Stomach (tissue), 4 donors: Measurements from ENCODE around the gene KRT74.

ENCODE experiments used
- CTCF ChIP-seq, 7 experiments: fragments of 450-650 bp in 4 of 7; fragments of 200-600 bp in 3 of 7; sonication (generic) in 3 of 7; IDR thresholded peaks; one replicate each; pipeline ENCODE4 v1.5.1; 2016 to 2019; ENCODE audit warnings: antibody characterized with exemption in 7 of 7, control low read depth in 2 of 7, mild to moderate bottlenecking in 1 of 7
- POLR2A ChIP-seq, 4 donors: fragments of 450-650 bp; IDR thresholded peaks; one replicate each; pipeline ENCODE4 v1.6.1; 2016; ENCODE audit warnings: antibody characterized with exemption in 4 of 4, control low read depth in 2 of 4, mild to moderate bottlenecking in 1 of 4, moderate library complexity in 1 of 4
- POLR2AphosphoS5 ChIP-seq, 3 donors: sonication (generic); formaldehyde crosslinking; IDR thresholded peaks; one replicate each; pipeline ENCODE4 v1.6.1; 2016; ENCODE audit warnings: antibody characterized with exemption in 3 of 3

DNA sequence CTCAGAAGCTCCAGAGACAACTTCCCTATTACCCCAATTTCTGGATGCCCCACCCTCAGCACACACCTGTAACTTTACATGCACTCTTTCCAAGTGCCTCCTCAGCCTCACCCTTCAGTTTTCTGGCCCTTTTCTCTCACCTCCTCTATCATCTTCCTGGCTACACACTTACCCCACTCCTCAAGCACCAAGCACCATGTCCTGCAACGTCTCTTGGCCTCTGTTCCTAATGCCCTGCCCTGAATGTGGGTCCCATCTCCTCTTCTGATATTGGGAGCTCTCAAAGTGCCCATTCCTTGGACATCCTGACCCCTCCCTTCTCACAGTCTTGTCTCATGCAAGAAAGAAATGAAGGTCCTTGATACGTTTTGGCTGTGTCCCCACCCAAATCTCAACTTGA lies 26.4 kb upstream of the KRT74 start:
- TF ChIP-seq CTCF (IDR thresholded peaks at IDR 0.05) (no peak), POLR2A (IDR thresholded peaks at IDR 0.05) (no peak), POLR2AphosphoS5 (IDR thresholded peaks at IDR 0.05) (no peak)
